H9 (cell line): ENCODE results near the gene BPIFB2. TPM values are rescaled to one million over a fixed set of nuclear protein-coding genes. Genes with fewer than 3 reads are reported as not detected.

Experiments
- DNase-seq: peaks from one replicate; pipeline ENCODE4 v3.0.0-alpha.2; 2017
- H2AFZ ChIP-seq: one replicate; pipeline ENCODE4 v1.6.1; 2013; ENCODE audit warnings: mild to moderate bottlenecking, low read length, control low read depth, moderate library complexity
- H2AK5ac ChIP-seq: 2 replicates; pipeline ENCODE4 v1.6.1; 2013; ENCODE audit warnings: low read length, control low read depth, mixed read lengths; ENCODE audit not compliant: insufficient read length
- H2BK120ac ChIP-seq: one replicate; pipeline ENCODE4 v1.6.1; 2013; ENCODE audit warnings: low read depth, mild to moderate bottlenecking, low read length, control low read depth, inconsistent platforms; ENCODE audit not compliant: poor library complexity, severe bottlenecking
- H2BK12ac ChIP-seq: 2 replicates; pipeline ENCODE4 v1.6.1; 2013; ENCODE audit warnings: low read length, control low read depth, mixed read lengths, low read depth; ENCODE audit not compliant: insufficient read length
- H2BK15ac ChIP-seq: 2 replicates; pipeline ENCODE4 v1.6.1; 2013; ENCODE audit warnings: low read depth, low read length, control low read depth
- H2BK20ac ChIP-seq: one replicate; pipeline ENCODE4 v1.6.1; 2013; ENCODE audit warnings: low read depth, mild to moderate bottlenecking, low read length, control low read depth, inconsistent platforms; ENCODE audit not compliant: poor library complexity, severe bottlenecking
- H2BK5ac ChIP-seq: 2 replicates; pipeline ENCODE4 v1.6.1; 2013; ENCODE audit warnings: low read length, control low read depth, mixed read lengths; ENCODE audit not compliant: insufficient read length
- H3K14ac ChIP-seq: 2 replicates; pipeline ENCODE4 v1.6.1; 2013; ENCODE audit warnings: low read length, control low read depth; ENCODE audit not compliant: insufficient read depth
- H3K18ac ChIP-seq: 2 replicates; pipeline ENCODE4 v1.6.1; 2013; ENCODE audit warnings: low read depth, mild to moderate bottlenecking, mixed read lengths, low read length, control low read depth; ENCODE audit not compliant: insufficient read length
- H3K23ac ChIP-seq: 2 replicates; pipeline ENCODE4 v1.6.1; 2013; ENCODE audit warnings: low read length, control low read depth, mixed read lengths, low read depth; ENCODE audit not compliant: insufficient read length
- H3K23me2 ChIP-seq: 2 replicates; pipeline ENCODE4 v1.6.1; 2013; ENCODE audit warnings: low read depth, mild to moderate bottlenecking, mixed read lengths, low read length, control low read depth; ENCODE audit not compliant: insufficient read length, poor library complexity, severe bottlenecking
- H3K27ac ChIP-seq: 2 replicates; pipeline ENCODE4 v1.5.1; 2013; ENCODE audit warnings: low read length, control low read depth, mixed read lengths, low read depth; ENCODE audit not compliant: insufficient read length
- H3K27me3 ChIP-seq: 2 replicates; pipeline ENCODE4 v1.6.1; 2013; ENCODE audit warnings: low read length, control low read depth, inconsistent platforms; ENCODE audit not compliant: insufficient read depth
- H3K4ac ChIP-seq: 2 replicates; pipeline ENCODE4 v1.6.1; 2013; ENCODE audit warnings: low read depth, mild to moderate bottlenecking, control low read depth, inconsistent platforms, low read length, moderate library complexity
- H3K4me1 ChIP-seq: 2 replicates; pipeline ENCODE4 v1.6.1; 2013; ENCODE audit warnings: low read length, control low read depth, inconsistent platforms; ENCODE audit not compliant: insufficient read depth
- H3K4me2 ChIP-seq: 2 replicates; pipeline ENCODE4 v1.6.1; 2013; ENCODE audit warnings: low read length, control low read depth, mixed read lengths; ENCODE audit not compliant: insufficient read length, insufficient read depth
- H3K56ac ChIP-seq: 2 replicates; pipeline ENCODE4 v1.6.1; 2013; ENCODE audit warnings: low read depth, mild to moderate bottlenecking, mixed read lengths, low read length, control low read depth; ENCODE audit not compliant: insufficient read length
- H3K79me1 ChIP-seq: 2 replicates; pipeline ENCODE4 v1.6.1; 2013; ENCODE audit warnings: low read depth, mild to moderate bottlenecking, moderate library complexity, low read length, control low read depth, inconsistent platforms; ENCODE audit not compliant: insufficient read depth, poor library complexity, severe bottlenecking
- H3K79me2 ChIP-seq: 2 replicates; pipeline ENCODE4 v1.6.1; 2013; ENCODE audit warnings: low read length, control low read depth, inconsistent platforms; ENCODE audit not compliant: insufficient read depth
- H3K9ac ChIP-seq: 2 replicates; pipeline ENCODE4 v1.6.1; 2013; ENCODE audit warnings: low read length, control low read depth, mixed read lengths; ENCODE audit not compliant: insufficient read length; ENCODE audit errors: extremely low read depth
- H3K9me3 ChIP-seq: one replicate; pipeline ENCODE4 v1.6.1; 2013; ENCODE audit warnings: low read depth, low read length, inconsistent platforms; ENCODE audit not compliant: control insufficient read depth
- H3T11ph ChIP-seq: one replicate; pipeline ENCODE4 v1.6.1; 2013; ENCODE audit warnings: mild to moderate bottlenecking, low read length, control low read depth, inconsistent platforms
- H4K20me1 ChIP-seq: one replicate; pipeline ENCODE4 v1.6.1; 2013; ENCODE audit not compliant: control insufficient read depth, insufficient read length, insufficient read depth
- H4K5ac ChIP-seq: 2 replicates; pipeline ENCODE4 v1.6.1; 2013; ENCODE audit warnings: low read depth, mild to moderate bottlenecking, mixed read lengths, low read length, control low read depth; ENCODE audit not compliant: insufficient read length
- H4K8ac ChIP-seq: replicated peaks from 2 replicates; pipeline ENCODE4 v1.6.1; 2013; ENCODE audit warnings: low read length, control low read depth, mixed read lengths, low read depth; ENCODE audit not compliant: insufficient read length
- H4K91ac ChIP-seq: 2 replicates; pipeline ENCODE4 v1.6.1; 2013; ENCODE audit warnings: low read depth, mild to moderate bottlenecking, moderate library complexity, mixed read lengths, low read length, control low read depth; ENCODE audit not compliant: insufficient read length
- H3K27ac Mint-ChIP-seq, 3 experiments: 2 replicates in 2 of 3; 3 replicates in 1 of 3; pipeline ENCODE4 v1.8.0; 2020 to 2021; ENCODE audit warnings: mixed read lengths in 3 of 3, mild to moderate bottlenecking in 1 of 3, moderate library complexity in 1 of 3
- H3K27me3 Mint-ChIP-seq: 2 replicates; pipeline ENCODE4 v1.8.0; 2021; ENCODE audit warnings: low read depth, mild to moderate bottlenecking, moderate library complexity, mixed read lengths
- H3K36me3 Mint-ChIP-seq, 3 experiments: 2 replicates in 2 of 3; 3 replicates in 1 of 3; pipeline ENCODE4 v1.8.0; 2020 to 2021; ENCODE audit warnings: low read depth in 3 of 3, mixed read lengths in 3 of 3; ENCODE audit not compliant: insufficient read depth in 1 of 3
- H3K4me1 Mint-ChIP-seq, 2 experiments: 2 replicates each; pipeline ENCODE4 v1.8.0; 2020; ENCODE audit warnings: mixed read lengths in 2 of 2
- H3K4me3 Mint-ChIP-seq, 2 experiments: 2 replicates in 1 of 2; 3 replicates in 1 of 2; pipeline ENCODE4 v1.8.0; 2020 to 2021; ENCODE audit warnings: mild to moderate bottlenecking in 2 of 2, mixed read lengths in 2 of 2, moderate library complexity in 1 of 2
- H3K9me3 Mint-ChIP-seq, 2 experiments: 2 replicates in 1 of 2; 3 replicates in 1 of 2; pipeline ENCODE4 v1.8.0; 2020; ENCODE audit warnings: mild to moderate bottlenecking in 2 of 2, mixed read lengths in 2 of 2, moderate library complexity in 1 of 2
- total RNA-seq: library from RNA; stranded (reverse); gene quantifications from 2 replicates; pipeline ENCODE4 v1.2.1, GENCODE V29; 2021
- TF ChIP-seq, protein P1 (sequence below): fragments of 200-600 bp; sonication (generic); conservative IDR thresholded peaks from 3 replicates; pipeline ENCODE4 v1.8.0; 2021; ENCODE audit warnings: antibody characterized with exemption, mild to moderate bottlenecking

The BPIFB2 gene
- total RNA-seq, 1 experiment from 2014 or later = not detected

DNA sequence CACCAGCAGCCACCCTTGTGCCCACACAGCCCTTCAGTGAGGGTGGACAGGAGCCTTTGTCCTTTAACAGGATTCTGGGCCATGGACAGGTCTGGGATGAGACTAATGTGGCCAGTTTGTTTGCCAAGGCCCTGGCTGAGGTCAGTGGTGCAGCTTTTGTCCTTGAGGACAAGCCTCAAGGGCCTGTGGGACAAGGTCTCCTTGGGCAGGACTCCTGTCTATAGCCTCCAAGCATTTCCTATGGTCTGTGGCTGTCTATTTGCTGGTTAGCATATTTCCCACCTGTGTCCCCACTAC lies 47.3 kb upstream of the BPIFB2 start:
- Histone ChIP-seq H3K56ac (no peak overlapping the region), H4K8ac (no peak overlapping the region), H3K27ac (no peak overlapping the region), H4K5ac (no peak overlapping the region), H2BK120ac (no peak overlapping the region), H4K91ac (no peak overlapping the region), H3K79me1 (no peaks in the 10 kb centered on the region), H2BK5ac (no peak overlapping the region), H2BK12ac (no peak overlapping the region), H3K4ac (no peak overlapping the region), H2BK15ac (no peak overlapping the region), H3K4me1 (no peaks in the 10 kb centered on the region), H3K23me2 (no peaks in the 10 kb centered on the region), H3K79me2 (no peaks in the 10 kb centered on the region), H3K18ac (no peak overlapping the region), H2AK5ac (no peak overlapping the region), H4K20me1 (no peaks in the 10 kb centered on the region), H3K23ac (no peak overlapping the region), H3T11ph (no peak overlapping the region), H2BK20ac (no peak overlapping the region), H3K9me3 (no peaks in the 10 kb centered on the region), H2AFZ (no peak overlapping the region), H3K4me2 (no peak overlapping the region), H3K14ac (no peak overlapping the region), H3K27me3 (no peaks in the 10 kb centered on the region), H3K9ac (no peak overlapping the region)
- H3K4me3 Mint-ChIP-seq = no peak overlapping the region
- peaks cover 1 to 12% (median 7%) of the 10 kb centered on the region in 3 experiments; a peak in 4 of 7 replicates for H3K36me3 Mint-ChIP-seq
- H3K4me1 Mint-ChIP-seq = peaks cover 7 to 8% of the 10 kb centered on the region in 2 experiments
- H3K27me3 Mint-ChIP-seq = peaks cover 75% of the 10 kb centered on the region
- H3K27ac Mint-ChIP-seq = no peak overlapping the region
- DNase-seq = no peak
- peaks cover 17 to 24% of the 10 kb centered on the region in 2 experiments for H3K9me3 Mint-ChIP-seq
- TF ChIP-seq, protein P1, sequence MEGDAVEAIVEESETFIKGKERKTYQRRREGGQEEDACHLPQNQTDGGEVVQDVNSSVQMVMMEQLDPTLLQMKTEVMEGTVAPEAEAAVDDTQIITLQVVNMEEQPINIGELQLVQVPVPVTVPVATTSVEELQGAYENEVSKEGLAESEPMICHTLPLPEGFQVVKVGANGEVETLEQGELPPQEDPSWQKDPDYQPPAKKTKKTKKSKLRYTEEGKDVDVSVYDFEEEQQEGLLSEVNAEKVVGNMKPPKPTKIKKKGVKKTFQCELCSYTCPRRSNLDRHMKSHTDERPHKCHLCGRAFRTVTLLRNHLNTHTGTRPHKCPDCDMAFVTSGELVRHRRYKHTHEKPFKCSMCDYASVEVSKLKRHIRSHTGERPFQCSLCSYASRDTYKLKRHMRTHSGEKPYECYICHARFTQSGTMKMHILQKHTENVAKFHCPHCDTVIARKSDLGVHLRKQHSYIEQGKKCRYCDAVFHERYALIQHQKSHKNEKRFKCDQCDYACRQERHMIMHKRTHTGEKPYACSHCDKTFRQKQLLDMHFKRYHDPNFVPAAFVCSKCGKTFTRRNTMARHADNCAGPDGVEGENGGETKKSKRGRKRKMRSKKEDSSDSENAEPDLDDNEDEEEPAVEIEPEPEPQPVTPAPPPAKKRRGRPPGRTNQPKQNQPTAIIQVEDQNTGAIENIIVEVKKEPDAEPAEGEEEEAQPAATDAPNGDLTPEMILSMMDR = no peak
